ENCODE results near the gene SLC10A3. TPM values are rescaled to one million over a fixed set of nuclear protein-coding genes. Genes with fewer than 3 reads are reported as not detected.

Gene SLC10A3
- total and polyA plus RNA-seq, 2 donors (not counting 3 experiments of a cell fraction or from before 2014, with no cell fraction given): 21.9 to 22.6 TPM

DNA sequence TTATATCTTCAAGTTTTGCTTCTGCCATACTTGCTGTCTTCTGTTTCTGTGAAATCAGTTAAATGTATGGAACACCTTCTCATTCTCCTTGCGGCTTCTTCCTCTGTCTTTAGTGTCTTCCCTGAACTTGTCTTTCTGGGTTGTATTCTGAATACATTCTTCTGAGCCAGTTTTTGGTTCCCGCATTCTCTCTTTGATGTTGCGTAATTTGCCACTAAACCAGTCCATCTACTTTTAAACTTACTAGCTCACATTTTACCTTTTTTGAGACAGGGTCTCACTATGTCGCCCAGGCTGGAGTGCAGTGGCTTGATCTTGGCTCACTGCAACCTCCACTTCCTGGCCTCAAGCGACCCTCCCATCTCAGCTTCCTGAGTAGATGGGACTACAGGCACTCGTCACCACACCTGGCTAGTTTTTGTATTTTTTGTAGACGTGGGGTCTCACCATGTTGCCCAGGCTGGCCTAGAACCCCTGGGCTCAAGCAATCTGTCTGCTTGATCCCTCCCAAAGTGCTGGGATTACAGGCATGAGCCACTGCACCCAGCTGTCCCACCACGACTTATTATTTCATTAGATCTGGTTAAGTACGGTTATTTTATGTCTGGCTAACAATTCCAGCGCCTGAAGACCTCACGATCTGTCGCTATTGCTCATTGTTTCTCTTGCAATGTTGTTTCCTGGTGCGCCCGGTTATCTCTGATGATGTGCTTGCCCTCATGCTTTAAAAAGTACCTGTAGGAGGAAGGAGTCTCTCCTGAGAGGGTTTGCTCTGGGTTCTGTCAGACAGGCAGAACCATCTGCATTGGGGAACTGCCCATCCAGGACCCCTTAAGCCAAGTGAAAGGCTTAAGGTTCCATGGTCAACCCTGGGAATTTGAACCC lies 35.4 kb upstream of the SLC10A3 start:
- TF ChIP-seq JUN (IDR thresholded peaks at IDR 0.05; ENCODE audit: borderline replicate concordance, insufficient read depth, insufficient read length, low read depth) (no peak), GATA2 (IDR thresholded peaks at IDR 0.05; ENCODE audit: insufficient read depth, insufficient read length, low read depth, low read length) (no peak), POLR2AphosphoS5 (IDR thresholded peaks at IDR 0.05; ENCODE audit: insufficient read depth, low read depth, low read length) (no peak)
- TF ChIP-seq, protein P1, sequence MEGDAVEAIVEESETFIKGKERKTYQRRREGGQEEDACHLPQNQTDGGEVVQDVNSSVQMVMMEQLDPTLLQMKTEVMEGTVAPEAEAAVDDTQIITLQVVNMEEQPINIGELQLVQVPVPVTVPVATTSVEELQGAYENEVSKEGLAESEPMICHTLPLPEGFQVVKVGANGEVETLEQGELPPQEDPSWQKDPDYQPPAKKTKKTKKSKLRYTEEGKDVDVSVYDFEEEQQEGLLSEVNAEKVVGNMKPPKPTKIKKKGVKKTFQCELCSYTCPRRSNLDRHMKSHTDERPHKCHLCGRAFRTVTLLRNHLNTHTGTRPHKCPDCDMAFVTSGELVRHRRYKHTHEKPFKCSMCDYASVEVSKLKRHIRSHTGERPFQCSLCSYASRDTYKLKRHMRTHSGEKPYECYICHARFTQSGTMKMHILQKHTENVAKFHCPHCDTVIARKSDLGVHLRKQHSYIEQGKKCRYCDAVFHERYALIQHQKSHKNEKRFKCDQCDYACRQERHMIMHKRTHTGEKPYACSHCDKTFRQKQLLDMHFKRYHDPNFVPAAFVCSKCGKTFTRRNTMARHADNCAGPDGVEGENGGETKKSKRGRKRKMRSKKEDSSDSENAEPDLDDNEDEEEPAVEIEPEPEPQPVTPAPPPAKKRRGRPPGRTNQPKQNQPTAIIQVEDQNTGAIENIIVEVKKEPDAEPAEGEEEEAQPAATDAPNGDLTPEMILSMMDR (IDR thresholded peaks at IDR 0.05; ENCODE audit: extremely low read depth in 1 of 2, insufficient read depth in 1 of 2, low read depth in 1 of 2, low read length in 2 of 2): no peak
- Histone ChIP-seq H3K27ac (ENCODE audit: insufficient read depth, low read depth, low read length) (no peak overlapping the region), H3K36me3 (ENCODE audit: control insufficient read depth in 2 of 2, extremely low read depth in 1 of 2, insufficient read depth in 2 of 2, low read length in 2 of 2) (no peaks in the 10 kb centered on the region), H3K9ac (replicated peaks; ENCODE audit: extremely low read depth, insufficient read depth, low read length) (no peak overlapping the region), H3K4me2 (ENCODE audit: insufficient read depth, low read length) (no peak overlapping the region), H3K4me3 (replicated peaks in 1 of 3; ENCODE audit: insufficient read depth in 1 of 3, low read depth in 1 of 3, low read length in 3 of 3) (no peak overlapping the region), H3K27me3 (ENCODE audit: control insufficient read depth in 2 of 2, insufficient read depth in 2 of 2, low read length in 2 of 2) (no peaks in the 10 kb centered on the region), H2AFZ (ENCODE audit: low read depth, low read length) (no peak overlapping the region), H3K9me3 (replicated peaks; ENCODE audit: control insufficient read depth, insufficient read depth, low read length) (no peaks in the 10 kb centered on the region), H3K79me2 (ENCODE audit: control insufficient read depth, insufficient read depth, low read length) (no peaks in the 10 kb centered on the region), H4K20me1 (replicated peaks; ENCODE audit: control insufficient read depth, extremely low read depth, insufficient read depth, low read length) (no peaks in the 10 kb centered on the region), H3K4me1 (ENCODE audit: control insufficient read depth, extremely low read depth, insufficient read depth, low read length) (peaks cover 4% of the 10 kb centered on the region), H3K9me1 (replicated peaks; ENCODE audit: control insufficient read depth, extremely low read depth, insufficient read depth, low read length) (no peaks in the 10 kb centered on the region)
- dilution Hi-C loops (cut with MboI; ENCODE audit: extremely low pct_ligation_motif_present, low sequenced_read_pairs): no loop called here
- intact Hi-C loops (cut with micrococcal nuclease): loop anchor here (5.0 kb wide), 1 partner anchor 119 kb away; the partner anchor contains the start of gene DNASE1L1
- no TSS peak for BruUV-seq (replicated peaks)
- DNase-seq (ENCODE audit: low read depth, low spot score): no peak
- CTCF ChIA-PET: interaction anchor here (1.7 kb wide), 1 partner anchor 35 kb away, joined by 11 read pairs; the partner anchor contains the start of gene SLC10A3
- POLR2A ChIA-PET: no interaction called here
- peak; percentile 24 for FAIRE-seq
